ENCODE data around the gene KRT17.
A peak's percentile ranks its signal among the peaks of the same experiment; 100 is the strongest.
"Not testable (repeated sequence)": the region's sequence is repeated elsewhere in the genome, so short reads cannot be mapped to it uniquely, and the experiment has no call there.

The KRT17 gene

DNA sequence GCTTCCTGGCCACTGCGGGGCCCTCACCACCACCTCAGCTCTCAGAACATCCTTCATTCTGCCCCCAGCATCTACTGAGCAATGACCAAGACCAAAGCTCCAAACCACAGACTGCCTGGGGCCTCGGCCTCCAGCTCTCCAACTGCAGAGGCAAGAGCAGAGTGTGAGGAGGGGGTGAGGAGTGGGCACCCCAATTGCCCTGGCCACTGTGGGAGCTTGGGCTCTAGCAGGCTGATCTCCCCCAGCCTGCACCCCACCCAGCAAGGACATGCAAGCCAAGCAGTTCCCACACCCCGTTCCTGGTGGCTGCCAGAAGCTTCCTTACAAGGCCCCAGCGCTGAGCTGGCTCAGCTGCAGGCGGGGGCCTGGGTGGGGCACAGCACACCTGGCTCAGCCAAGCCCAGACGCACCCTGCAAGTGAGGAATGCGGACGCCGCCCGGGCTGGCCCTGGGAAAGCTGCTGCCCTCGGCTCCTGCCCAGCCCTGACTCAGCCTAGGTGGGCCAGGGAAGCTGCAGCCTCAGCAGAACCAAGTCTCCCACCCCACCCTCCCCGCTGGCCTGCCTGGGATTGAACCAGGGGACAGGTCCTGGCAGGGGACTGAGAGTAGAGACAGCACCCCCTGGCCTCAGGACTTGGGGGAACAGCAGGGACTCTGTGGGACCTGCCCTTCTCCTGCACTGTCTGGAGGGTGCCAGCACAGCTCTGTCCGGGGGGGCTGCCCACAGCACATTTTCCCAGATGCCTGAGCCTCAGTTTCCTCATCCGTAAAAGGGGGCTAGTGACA is 29.7 kb upstream of the KRT17 start:
- DNase-seq: no peak

DNA sequence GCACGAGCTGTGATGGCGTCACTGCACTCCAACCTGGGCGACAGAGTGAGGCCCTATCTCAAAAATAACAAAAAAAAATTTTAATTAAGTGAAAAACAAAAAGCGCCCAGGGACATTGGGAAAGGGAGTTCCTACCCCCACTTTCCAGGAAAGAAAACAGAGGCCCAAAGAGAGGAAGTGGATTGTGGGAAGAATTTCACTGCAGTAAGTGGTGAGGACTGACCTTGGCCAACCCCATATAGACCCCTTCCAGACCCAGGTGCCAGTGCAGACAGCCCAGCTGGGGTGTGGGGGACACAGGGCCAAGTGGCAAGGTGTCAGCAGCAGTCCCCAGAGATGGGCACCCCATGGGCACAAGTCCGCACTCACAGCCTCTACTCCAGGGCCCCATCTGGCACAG is 29.0 kb upstream of the KRT17 start:
- no peak for DNase-seq

DNA sequence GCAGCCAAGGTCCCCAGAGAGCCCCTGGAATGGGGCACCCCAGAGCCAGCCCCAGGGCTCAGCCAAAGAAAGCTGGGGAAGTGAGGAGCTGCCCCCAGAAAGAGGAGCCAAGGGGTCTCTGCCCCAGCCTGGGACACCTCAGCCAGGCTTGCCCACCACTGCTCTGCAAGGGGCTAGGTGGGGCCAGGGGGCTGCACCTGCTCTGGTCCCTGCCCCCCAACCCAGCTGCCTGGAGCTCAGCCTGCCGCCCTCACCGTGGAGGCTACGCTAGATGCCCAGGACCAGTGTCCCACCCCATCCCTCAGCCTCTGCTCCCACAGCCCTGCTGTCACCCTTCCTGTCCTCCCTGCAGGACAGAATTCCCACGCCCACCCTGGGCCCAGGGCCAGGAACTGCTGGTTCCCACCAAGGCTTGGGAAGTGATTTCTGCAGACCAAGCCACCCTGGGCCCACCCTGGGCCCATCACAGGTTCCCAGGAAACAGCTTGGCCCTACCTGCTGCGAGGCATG is 28.1 kb upstream of the KRT17 start:
- no peak for DNase-seq

DNA sequence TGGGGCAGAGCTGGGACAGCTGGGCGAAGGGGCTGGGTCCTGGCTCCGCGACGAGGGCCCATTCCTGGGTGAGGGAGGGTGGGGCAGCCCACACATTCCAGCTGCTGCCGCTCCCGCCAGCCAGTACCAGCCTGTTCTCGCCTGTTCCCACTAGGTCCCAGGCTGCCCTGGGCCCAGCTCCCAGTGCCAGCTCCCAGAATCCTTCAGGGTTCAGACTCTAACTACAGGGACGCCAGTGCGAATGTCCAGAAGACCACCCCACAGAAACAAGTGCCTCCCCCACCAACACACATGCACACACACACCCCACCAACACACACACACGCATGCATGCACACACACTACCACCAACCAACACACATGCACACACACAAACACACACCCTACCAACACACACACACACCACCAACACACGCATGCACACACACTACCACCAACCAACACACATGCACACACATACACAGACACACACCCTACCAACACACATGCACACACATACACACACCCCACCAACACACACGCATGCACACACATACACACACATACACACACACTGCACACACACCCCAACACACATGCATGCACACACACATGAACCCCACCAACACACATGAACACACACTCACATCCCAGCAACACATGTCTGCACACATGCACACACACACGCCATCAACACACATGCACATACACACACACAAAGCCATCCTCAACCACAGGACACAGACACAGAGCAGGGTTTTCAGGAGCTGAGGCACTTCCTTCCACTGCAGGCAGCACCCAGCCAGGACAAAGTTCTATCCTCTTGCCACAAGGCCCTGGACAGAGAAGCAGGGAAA is 27.5 kb upstream of the KRT17 start:
- no peak for DNase-seq

DNA sequence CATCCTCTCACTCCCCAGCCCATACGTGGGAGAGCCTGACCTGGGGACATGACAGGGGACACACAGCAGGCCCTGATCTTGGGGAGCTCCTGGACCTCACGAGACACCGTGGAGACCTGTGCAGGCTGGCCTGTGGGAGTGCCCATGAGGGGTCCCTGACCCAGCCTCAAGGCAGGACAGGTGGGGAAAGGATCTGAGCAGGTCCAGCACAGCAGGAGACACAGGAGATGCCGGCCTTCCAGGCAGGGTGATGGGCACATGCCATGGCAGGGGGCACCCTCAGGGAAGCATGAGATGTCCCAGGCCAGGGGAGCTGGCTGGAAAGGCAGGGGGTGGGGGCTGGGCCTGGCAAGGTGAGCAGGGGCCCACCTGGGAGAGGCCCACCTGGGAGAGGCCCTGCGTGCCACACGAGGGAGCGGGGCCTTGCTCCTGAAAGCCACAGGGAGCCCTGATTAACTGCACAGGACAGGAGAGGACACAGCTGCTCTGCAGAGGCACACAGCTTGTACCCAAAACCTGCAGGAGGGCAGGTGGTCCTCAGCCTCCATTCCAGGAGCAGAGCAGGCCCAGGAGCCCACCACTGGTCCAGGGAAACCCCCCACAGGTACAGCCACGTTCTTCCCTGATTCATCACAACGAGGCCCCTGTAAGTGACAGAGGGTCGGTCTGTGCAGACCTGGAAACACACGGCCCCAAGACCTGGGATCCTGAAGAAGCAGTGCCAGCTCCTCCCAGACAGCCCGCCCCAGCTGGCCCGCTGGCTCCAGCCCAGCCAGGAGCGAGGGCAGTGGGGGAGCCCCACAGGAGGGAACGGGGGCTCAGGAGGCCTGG is 26.6 kb upstream of the KRT17 start:
- DNase-seq: no peak

DNA sequence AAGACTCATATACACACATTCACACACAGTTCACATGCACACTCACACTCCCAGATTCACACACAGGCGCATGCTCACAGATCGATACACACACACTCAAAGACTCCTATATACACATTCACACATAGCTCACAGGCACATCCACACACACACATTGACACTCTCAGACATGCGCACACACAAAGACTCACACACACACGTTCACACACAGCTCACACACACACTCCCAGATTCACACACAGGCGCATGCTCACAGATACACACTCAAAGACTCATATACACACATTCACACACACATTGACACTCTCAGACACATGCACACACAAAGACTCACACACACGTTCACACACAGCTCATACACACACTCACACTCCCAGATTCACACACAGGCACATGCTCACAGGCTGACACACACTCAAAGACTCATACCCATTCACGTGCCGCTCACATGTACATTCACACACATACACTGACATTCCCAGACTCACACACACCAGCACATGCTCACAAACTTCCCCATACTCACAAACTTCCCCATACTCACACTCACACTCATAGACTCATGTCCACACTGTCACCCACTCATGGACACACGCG is 25.6 kb upstream of the KRT17 start:
- peak in 1 of 2 donors; percentile 17 for DNase-seq

DNA sequence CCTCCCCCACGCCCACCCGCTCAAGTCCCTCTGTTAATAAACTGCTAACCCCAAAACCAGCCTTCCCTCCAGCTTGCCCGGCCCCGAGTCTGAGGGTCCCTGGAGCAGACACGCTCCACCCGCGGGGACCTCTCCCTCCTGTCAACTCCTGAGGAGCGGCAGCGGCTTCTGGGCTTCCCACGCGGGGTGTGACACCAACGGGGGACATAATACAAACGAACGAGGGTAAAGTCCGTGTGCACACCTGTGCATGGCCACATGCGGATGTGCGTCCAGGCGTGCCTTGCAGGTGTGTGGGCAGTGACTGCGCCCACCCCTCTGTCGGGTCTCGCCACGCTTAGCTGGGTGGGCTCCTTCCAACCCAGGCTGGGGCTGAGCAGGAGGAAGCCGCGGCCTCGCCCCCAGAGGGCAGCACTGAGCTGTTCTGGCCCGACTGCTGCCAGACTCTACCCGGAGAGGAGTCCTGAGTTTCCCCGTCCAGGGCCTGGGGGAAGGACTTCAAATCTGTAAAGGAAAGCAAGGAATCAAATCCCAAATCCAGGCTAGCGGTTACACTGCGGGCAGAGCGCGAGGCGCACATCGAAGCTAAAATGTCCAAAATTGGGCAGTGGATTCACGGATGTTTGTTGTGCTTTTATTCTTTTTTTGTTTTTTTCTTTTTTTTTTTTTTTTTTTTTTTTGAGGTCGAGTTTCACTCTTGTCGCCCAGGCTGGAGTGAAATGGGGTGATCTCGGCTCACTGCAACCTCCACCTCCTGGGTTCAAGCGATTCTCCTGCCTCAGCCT is 24.2 kb upstream of the KRT17 start:
- DNase-seq: peak; percentile 77 to 85

DNA sequence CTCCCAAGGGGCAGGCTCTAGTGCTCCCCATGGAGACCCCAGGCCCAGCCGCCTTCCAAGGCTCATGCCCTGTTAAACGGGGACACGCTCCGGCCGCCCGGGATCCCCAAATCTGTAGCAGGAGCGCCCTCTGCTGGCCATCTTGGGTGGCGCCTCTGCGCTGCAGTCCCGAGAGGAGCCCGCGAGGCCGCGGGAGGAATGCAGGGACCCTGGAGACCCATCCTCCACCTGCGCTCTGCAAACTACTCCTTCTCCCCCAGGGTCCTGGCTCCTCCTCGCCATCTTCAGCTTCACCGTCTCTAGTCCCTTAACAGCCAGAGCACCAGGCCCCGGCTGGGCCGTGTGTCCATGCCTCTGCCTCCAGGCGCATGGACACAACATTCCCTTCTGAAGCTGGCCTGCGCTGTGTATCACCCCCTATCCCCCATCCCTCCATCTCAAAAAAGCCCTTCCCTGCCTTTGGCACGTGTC is 23.6 kb upstream of the KRT17 start:
- DNase-seq: peak; percentile 80 to 81

DNA sequence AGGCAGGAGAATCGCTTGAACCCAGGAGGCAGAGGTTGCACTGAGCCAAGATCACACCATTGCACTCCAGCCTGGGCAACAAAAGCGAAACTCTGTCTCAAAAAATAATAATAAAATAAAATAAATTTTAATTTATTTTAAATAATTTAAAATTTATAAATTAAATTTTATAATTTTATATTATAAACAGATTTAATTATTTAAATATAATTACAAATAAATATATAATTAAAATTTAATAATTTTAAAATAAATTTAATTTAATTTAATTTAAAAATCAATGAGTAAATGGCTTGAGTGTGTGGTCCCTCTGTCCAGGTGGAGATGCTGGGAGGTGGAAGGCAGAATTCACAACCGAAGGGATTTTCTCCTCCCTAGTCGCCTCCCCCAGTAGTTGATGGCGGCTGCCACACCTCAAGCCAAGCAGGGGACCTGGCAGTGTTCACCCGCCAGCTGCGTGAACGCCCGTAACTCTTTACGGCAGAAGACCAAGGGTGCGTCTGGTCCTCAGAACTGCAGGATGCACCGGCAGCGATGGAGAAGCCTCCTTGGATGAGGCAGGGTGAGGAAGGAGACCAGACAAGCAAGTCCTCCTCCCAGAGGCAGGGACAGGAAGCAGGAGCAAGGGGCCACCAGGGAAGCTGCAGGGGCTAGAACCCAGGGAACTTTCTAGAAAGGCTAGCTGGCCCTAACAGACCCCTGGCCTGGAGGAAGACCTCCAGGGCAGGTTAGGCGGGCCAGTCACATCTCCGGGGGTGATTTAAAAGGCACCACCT is 22.9 kb upstream of the KRT17 start:
- no peak for DNase-seq

DNA sequence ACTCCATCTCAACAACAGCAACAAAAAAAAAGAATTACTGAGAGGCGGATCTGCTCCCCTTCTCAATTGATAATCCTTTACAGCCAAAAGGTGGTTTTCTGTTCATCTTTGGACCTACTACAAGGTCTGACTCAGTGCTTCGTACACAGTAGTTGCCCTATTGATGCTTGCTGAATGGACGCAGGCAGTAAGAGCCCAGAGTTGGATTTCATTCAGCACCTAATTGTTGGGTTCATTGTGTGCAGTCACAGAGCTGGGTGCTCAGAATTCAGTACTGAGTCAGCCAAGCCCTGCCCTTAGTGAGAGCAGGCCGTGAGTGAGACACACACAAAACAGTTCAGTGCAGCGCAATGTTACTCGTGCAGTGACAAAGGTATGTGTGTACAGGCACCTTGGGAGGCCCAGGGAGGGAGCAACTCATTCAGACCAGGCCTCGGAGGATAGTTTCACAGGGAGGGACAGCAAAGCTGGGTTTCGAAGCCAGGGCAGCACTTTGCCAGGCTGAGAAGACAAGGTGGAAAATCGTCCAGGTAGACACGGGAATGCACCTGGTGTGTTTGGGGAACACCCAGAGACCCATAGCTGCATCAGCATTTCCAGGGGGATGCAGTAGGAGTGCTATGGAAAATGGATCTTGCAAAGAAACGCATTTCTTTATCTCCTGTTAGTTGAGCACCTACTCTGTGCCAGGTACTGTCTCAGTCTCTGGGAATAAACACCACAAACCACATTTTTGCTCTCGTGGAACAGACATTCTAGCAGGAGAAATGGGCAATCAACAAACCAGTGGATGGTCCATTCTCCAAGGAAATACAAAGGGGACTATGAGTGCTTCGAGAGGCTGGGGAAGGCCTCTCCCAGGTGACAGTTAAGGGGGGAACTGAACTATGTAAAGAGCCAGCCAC is 18.1 kb upstream of the KRT17 start:
- no peak for DNase-seq

DNA sequence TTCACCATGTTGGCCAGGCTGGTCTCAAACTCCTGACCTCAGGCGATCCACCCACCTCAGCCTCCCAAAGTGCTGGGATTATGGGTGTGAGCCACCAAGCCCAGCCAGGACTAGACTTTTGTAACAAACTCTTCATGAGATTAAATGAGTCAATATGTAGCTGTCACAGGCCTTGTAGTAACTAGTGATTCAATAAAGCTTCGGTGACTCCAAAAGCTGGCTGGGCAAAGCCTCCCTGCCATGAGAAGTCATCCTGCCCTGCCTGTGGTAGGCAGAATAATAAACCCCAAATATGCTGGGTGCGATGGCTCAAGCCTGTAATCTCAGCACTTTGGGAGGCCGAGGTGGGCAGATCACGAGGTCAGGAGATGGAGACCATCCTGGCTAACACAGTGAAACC is 16.2 kb upstream of the KRT17 start:
- DNase-seq: not testable (repeated sequence)

DNA sequence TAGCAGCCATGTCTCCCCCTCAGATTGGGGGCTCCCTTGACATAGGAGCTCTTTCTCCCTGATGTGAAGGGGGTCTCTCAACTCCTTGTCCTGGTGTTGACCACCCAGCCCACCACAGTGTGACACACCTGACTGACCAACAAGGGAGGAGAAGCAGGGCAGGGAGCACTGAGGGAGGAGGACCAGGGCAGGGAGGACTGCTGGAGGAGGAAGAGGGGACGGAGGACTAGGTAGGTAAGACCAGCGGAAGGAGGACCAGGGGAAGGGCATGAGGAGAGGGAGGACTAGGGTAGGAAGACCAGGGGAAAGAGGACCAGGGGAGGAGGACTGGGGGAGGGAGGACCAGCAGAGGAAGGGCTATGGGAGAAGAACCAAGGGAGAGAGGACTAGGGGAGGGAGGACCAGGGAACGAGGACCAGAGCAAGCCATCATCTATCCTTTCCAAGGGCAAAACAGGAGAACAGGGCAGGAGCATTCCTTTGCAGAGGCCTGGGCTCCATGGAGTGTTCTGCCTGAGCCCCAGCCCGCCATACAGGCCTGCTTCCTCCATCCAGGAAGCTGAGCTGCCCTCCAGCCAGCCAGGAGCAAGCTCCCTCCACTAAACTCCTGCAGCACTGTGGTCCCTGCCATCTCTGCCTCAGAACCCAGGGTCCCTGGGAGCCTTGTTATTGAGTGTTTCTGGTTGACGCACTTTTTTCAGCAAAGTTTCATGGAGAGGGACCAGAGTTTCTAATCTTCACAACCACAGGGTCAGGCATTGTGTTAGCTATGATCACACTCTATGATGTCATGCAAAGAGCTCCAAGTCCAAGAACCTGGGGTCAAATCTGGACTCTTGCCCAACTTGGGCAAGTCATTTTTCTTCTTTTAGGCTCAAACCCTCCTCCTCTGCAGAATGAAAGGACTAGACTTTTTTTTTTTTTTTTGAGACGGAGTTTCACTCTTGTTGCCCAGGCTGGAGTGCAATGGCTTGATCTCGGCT is 15.4 kb upstream of the KRT17 start:
- peak in 1 of 2 donors; percentile 13 for DNase-seq

DNA sequence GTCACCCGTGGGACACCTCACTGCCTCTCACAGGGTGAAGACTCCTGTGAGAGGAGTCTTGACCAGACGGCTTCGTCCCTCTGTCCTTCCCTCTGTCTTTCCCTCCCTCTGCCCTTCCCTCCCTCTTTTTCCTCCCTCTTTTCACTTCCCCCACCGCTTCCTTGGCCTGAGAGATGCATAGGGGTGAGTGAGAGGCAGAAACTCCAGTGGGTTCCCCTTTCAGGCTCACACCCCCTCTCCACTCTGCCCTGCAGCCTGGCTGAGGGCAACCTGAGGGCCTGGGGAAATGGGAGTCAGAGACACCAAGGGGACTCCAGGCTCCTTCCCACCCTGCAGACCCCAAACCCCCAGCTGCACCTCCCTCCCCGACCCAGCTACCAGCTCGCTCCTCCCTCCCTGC is 14.6 kb upstream of the KRT17 start:
- peak; percentile 25 for DNase-seq

DNA sequence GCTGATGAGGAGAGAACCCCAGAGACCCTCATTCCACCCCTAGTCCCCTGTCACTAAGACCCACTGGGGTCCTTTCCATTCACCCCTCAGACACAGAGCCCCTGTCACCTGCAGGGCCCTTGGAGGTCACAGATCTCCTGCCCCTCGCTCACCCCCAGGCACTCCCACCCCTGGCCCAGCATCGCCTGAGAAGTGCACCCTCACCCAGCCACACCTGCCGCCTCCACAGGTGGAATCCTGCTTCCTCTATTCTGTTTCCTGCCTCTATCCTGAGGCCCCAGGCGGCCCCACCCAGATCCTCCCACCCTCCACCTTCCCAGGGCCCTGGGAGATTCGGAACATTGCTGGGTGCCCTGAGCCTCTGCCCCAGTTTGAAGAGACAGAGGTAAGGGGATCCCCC is 13.8 kb upstream of the KRT17 start:
- no peak for DNase-seq

DNA sequence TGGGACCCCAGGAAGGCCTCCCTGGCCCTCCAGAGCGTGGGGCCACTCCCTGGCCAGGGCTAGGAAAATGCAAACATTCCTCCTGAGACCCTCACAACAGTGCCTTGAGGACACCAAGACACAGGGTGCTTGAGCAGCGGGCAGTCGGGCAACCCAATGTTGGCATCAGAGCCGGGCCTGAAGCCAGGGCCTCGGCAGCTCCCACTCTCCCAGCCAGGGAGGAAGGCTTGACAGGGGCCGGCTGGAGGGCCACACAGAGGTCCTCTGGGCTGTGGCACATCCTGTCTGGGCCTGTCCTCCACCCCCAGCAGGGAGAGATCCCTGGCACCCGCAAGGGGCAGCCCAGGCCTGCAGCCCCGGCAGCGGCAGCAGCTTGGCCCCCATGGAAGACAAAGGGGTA is 12.3 kb upstream of the KRT17 start:
- DNase-seq: no peak

DNA sequence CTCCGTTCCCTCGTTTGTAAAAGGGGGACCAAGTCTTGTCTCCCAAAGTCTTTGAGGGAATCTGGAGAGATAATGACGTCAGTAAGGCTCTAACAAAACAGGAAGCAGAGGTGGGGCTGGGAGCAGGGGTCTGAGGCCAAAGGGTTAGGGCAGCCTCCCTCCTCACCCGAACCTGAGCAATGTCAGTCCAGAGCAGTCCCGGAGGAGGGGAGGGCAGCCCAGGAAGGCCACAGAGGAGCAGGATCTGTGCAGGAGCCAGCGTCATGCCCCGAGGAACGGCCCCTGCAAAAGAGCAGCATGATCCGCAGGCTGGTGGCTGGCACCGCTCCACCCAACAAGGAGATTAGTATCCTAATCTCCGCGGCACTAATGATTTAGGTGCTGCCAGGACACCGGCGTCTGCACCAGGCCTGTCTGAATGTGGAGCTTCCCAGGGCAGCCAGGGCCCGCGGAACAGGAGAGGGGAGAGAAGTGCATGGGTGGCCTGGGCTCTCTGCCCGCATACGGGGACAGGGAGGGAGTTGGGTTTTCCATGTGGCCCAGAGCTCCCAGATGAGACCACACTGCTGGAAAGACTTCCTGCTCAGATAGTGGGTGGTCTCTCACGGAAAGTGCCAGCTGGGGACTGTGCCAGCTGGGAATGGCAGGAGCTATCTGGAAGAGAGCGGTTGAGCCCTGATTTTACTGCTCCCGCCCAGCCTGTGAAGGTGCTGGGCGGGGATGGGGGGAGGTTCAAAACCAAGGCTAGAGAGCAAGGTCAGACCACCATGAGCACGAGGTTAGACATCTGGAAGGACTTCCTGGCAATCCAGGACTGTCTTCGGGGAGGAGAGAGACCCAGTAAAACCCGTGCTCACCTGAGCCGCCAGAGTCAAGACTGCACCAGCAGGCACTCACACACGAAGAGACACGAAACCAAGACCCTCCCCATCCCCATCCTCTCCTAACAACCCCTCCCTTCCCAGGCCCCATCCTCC is 11.0 kb upstream of the KRT17 start:
- DNase-seq: no peak

DNA sequence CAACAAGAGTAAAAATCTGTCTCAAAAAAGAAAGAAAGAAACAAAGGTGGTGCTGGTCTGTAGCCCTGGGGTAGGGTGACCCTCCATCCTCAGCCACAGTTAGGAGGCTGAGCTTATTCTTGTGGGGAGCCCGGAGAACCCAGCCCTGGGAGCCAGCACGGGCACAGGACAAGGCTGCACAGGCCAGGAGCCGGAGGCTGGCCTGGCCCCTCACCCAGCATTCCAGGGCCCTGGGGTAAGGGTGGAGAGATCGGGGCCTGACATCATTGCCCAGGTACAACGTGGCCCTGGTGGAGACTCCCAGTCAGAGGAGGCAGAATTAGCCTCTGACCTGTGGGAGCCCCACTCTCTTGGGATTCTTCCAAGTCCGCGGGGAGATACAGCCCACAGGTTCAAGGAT is 10.3 kb upstream of the KRT17 start:
- no peak for DNase-seq

Data from inflammatory macrophage (primary cell).